H1 (cell line): ENCODE measurements around the gene KLF8. TPM values are rescaled to one million over a fixed set of nuclear protein-coding genes. Genes with fewer than 3 reads are reported as not detected.

Experiments
- CBX5 ChIP-seq: fragments of 300-800, 300-1000 bp; sonication (generic); IDR thresholded peaks from 2 replicates; pipeline ENCODE4 v1.7.1; 2016; ENCODE audit warnings: antibody characterized with exemption, low read length, low read depth
- CTBP2 ChIP-seq: IDR thresholded peaks from 2 replicates; pipeline ENCODE4 v1.7.0; 2011; ENCODE audit warnings: borderline replicate concordance, mild to moderate bottlenecking, moderate library complexity, mixed read lengths, low read length; ENCODE audit not compliant: insufficient read depth, insufficient read length
- JUND ChIP-seq: IDR thresholded peaks from 2 replicates; pipeline ENCODE4 v1.6.1; 2011; ENCODE audit warnings: mild to moderate bottlenecking, improper control_type of control experiment, low read length
- NANOG ChIP-seq: IDR thresholded peaks from 2 replicates; pipeline ENCODE4 v1.6.1; 2011; ENCODE audit warnings: low read length, low read depth, mild to moderate bottlenecking, inconsistent platforms; ENCODE audit not compliant: insufficient read depth, poor library complexity, severe bottlenecking
- TAF7 ChIP-seq: optimal IDR thresholded peaks from 2 replicates; pipeline ENCODE3; 2011; ENCODE audit warnings: low read depth, mild to moderate bottlenecking, inconsistent platforms, low read length, moderate library complexity, borderline replicate concordance
- YY1 ChIP-seq: IDR thresholded peaks from 2 replicates; pipeline ENCODE4 v1.6.1; 2011; ENCODE audit warnings: low read depth, mild to moderate bottlenecking, low read length
- polyA plus RNA-seq, 7 experiments: library from polyadenylated mRNA; depleted of rRNA in 3 of 7; stranded (reverse) in 5 of 7; unstranded in 2 of 7; fragments of >200 nt in 5 of 7; fragments of 200-250 nt in 2 of 7; gene quantifications; 1 replicate in 5 of 7; 2 replicates in 1 of 7; 4 replicates in 1 of 7; pipeline versions ENCODE4 v1.2.1 to v1.2.3, GENCODE V29; 2011 to 2013; ENCODE audit warnings: missing spikeins in 2 of 7, mixed read lengths in 2 of 7
- total RNA-seq: library from RNA; stranded (reverse); fragmentation: NEBNext Ultra II Directional; extraction: Animal tissue kit (Norgen Biotek cat#: 25700); gene quantifications from 2 replicates; pipeline ENCODE4 v1.2.1, GENCODE V29; 2021
- TF ChIP-seq, protein P1 (sequence below): IDR thresholded peaks from 2 replicates; pipeline ENCODE4 v1.6.1; 2011; ENCODE audit warnings: low read length, improper control_type of control experiment
- TF ChIP-seq, protein P2 (sequence below): fragments of 300-600 bp; sonication (generic); IDR thresholded peaks from 2 replicates; pipeline ENCODE4 v1.7.1; 2012; ENCODE audit warnings: low read length, moderate library complexity, mild to moderate bottlenecking, inconsistent platforms; ENCODE audit not compliant: insufficient replicate concordance

KLF8 gene
- total and polyA plus RNA-seq, 2 of the 8 experiments (the other 6 are each of a cell fraction or from before 2014, with no cell fraction given): 11.5 to 15.3 TPM

DNA sequence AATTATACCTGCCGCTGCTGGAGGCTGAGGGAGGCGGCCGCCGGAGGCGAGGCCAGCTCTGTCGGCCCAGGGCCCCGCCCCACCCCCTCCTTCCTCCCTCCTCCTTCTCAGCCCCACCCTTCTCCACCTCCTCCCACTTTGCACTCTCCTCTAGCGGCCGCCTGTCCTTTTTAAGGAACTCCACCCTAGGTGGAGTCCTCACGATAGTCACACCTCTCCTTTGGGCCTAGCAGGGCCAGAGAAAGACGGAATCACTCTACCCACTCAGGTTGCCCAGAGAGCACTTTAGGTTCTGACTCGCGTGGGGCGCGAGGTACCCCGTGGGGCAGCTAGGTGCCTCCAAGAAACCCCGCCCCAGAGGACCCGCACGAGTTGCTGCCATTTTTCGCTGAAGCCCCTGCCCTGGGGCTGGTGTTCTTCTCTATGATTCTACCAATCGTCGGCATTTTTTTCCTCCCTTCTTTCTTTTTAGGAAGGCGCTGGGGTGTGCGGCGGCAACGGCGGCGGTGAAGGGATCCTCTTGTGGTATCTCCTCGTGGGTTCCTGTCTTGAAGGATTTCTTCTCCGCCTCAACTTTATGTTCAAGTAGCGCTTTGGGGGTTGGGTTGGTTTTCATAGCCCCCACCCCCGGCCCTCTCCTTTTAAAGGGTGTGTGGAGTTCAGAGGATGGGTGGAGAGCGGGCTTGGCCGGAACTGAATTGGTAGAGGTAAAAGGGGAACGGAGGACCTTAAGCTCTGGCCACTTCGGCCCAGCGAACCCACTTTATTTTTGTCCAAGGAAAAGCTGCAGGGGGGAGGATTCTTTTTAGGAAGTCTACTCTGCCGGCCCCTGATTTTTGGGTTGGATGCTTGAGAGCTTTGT, at the start of gene KLF8 (continued):
- TF ChIP-seq CTBP2 (no peak), TAF7 (no peak), NANOG (no peak), YY1 (no peak), CBX5 (no peak), JUND (no peak)
- TF ChIP-seq, protein P1, sequence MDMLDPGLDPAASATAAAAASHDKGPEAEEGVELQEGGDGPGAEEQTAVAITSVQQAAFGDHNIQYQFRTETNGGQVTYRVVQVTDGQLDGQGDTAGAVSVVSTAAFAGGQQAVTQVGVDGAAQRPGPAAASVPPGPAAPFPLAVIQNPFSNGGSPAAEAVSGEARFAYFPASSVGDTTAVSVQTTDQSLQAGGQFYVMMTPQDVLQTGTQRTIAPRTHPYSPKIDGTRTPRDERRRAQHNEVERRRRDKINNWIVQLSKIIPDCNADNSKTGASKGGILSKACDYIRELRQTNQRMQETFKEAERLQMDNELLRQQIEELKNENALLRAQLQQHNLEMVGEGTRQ: no peak
- TF ChIP-seq, protein P2, sequence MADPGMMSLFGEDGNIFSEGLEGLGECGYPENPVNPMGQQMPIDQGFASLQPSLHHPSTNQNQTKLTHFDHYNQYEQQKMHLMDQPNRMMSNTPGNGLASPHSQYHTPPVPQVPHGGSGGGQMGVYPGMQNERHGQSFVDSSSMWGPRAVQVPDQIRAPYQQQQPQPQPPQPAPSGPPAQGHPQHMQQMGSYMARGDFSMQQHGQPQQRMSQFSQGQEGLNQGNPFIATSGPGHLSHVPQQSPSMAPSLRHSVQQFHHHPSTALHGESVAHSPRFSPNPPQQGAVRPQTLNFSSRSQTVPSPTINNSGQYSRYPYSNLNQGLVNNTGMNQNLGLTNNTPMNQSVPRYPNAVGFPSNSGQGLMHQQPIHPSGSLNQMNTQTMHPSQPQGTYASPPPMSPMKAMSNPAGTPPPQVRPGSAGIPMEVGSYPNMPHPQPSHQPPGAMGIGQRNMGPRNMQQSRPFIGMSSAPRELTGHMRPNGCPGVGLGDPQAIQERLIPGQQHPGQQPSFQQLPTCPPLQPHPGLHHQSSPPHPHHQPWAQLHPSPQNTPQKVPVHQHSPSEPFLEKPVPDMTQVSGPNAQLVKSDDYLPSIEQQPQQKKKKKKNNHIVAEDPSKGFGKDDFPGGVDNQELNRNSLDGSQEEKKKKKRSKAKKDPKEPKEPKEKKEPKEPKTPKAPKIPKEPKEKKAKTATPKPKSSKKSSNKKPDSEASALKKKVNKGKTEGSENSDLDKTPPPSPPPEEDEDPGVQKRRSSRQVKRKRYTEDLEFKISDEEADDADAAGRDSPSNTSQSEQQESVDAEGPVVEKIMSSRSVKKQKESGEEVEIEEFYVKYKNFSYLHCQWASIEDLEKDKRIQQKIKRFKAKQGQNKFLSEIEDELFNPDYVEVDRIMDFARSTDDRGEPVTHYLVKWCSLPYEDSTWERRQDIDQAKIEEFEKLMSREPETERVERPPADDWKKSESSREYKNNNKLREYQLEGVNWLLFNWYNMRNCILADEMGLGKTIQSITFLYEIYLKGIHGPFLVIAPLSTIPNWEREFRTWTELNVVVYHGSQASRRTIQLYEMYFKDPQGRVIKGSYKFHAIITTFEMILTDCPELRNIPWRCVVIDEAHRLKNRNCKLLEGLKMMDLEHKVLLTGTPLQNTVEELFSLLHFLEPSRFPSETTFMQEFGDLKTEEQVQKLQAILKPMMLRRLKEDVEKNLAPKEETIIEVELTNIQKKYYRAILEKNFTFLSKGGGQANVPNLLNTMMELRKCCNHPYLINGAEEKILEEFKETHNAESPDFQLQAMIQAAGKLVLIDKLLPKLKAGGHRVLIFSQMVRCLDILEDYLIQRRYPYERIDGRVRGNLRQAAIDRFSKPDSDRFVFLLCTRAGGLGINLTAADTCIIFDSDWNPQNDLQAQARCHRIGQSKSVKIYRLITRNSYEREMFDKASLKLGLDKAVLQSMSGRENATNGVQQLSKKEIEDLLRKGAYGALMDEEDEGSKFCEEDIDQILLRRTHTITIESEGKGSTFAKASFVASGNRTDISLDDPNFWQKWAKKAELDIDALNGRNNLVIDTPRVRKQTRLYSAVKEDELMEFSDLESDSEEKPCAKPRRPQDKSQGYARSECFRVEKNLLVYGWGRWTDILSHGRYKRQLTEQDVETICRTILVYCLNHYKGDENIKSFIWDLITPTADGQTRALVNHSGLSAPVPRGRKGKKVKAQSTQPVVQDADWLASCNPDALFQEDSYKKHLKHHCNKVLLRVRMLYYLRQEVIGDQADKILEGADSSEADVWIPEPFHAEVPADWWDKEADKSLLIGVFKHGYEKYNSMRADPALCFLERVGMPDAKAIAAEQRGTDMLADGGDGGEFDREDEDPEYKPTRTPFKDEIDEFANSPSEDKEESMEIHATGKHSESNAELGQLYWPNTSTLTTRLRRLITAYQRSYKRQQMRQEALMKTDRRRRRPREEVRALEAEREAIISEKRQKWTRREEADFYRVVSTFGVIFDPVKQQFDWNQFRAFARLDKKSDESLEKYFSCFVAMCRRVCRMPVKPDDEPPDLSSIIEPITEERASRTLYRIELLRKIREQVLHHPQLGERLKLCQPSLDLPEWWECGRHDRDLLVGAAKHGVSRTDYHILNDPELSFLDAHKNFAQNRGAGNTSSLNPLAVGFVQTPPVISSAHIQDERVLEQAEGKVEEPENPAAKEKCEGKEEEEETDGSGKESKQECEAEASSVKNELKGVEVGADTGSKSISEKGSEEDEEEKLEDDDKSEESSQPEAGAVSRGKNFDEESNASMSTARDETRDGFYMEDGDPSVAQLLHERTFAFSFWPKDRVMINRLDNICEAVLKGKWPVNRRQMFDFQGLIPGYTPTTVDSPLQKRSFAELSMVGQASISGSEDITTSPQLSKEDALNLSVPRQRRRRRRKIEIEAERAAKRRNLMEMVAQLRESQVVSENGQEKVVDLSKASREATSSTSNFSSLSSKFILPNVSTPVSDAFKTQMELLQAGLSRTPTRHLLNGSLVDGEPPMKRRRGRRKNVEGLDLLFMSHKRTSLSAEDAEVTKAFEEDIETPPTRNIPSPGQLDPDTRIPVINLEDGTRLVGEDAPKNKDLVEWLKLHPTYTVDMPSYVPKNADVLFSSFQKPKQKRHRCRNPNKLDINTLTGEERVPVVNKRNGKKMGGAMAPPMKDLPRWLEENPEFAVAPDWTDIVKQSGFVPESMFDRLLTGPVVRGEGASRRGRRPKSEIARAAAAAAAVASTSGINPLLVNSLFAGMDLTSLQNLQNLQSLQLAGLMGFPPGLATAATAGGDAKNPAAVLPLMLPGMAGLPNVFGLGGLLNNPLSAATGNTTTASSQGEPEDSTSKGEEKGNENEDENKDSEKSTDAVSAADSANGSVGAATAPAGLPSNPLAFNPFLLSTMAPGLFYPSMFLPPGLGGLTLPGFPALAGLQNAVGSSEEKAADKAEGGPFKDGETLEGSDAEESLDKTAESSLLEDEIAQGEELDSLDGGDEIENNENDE: no peak
